ENCODE results near the gene IFFO2.

Gene IFFO2

GRCh38 chr1:18949686-18950400 lies 6.6 kb downstream of the IFFO2 start:
- peak; percentile 41 to 61 (median 52) for DNase-seq

- no peak for DNase-seq
These were observed 7.4 kb downstream of the IFFO2 start for GRCh38 chr1:18948913-18949685.

- peak in 2 of 3 donors; percentile 49 to 62 for DNase-seq
These were observed 8.2 kb downstream of the IFFO2 start for GRCh38 chr1:18948048-18948912.

GRCh38 chr1:18947570-18947969 lies 8.9 kb downstream of the IFFO2 start:
- DNase-seq = no peak

GRCh38 chr1:18946550-18947381 lies 9.7 kb downstream of the IFFO2 start:
- peak in 2 of 3 donors; percentile 50 to 56 for DNase-seq

GRCh38 chr1:18945401-18945849 lies 11.1 kb downstream of the IFFO2 start:
- no peak for DNase-seq

GRCh38 chr1:18944810-18945209 lies 11.7 kb downstream of the IFFO2 start:
- DNase-seq = no peak

- DNase-seq = no peak
These were observed 12.4 kb downstream of the IFFO2 start for GRCh38 chr1:18943914-18944572.

GRCh38 chr1:18943162-18943561 lies 13.3 kb downstream of the IFFO2 start:
- DNase-seq = no peak

GRCh38 chr1:18942340-18942739 lies 14.1 kb downstream of the IFFO2 start:
- no peak for DNase-seq

GRCh38 chr1:18941221-18942141 lies 15.0 kb downstream of the IFFO2 start:
- DNase-seq = peak in 1 of 3 donors; percentile 27

GRCh38 chr1:18940303-18941020 lies 16.0 kb downstream of the IFFO2 start:
- DNase-seq = no peak

GRCh38 chr1:18939398-18940302 lies 16.8 kb downstream of the IFFO2 start:
- DNase-seq = no peak

GRCh38 chr1:18938707-18939070 lies 17.8 kb downstream of the IFFO2 start:
- no peak for DNase-seq

- no peak for DNase-seq
These were observed 18.3 kb downstream of the IFFO2 start for GRCh38 chr1:18938008-18938706.

GRCh38 chr1:18937539-18937938 lies 18.9 kb downstream of the IFFO2 start:
- no peak for DNase-seq

GRCh38 chr1:18936814-18937481 lies 19.5 kb downstream of the IFFO2 start:
- no peak for DNase-seq

GRCh38 chr1:18936471-18936813 lies 20.0 kb downstream of the IFFO2 start:
- no peak for DNase-seq

Data from suppressor macrophage treated with lipopolysaccharide for 1 hour (primary cell).